Dermis blood vessel endothelial cell (primary cell): ENCODE data around the gene S100B. TPM values are rescaled to one million over a fixed set of nuclear protein-coding genes. Genes with fewer than 3 reads are reported as not detected.
A peak's percentile ranks its signal among the peaks of the same experiment; 100 is the strongest.
"Not testable (repeated sequence)": the region's sequence is repeated elsewhere in the genome, so short reads cannot be mapped to it uniquely, and the experiment has no call there.

ENCODE experiments used
- DNase-seq: peaks from one replicate; pipeline ENCODE4 v3.0.0; 2010
- total RNA-seq: library from RNA; depleted of rRNA; stranded (reverse); fragments of >200 nt; gene quantifications from 2 replicates; pipeline ENCODE4 v1.2.3, GENCODE V29; 2014

Gene S100B
- total RNA-seq = not detected in 2 replicates

DNA sequence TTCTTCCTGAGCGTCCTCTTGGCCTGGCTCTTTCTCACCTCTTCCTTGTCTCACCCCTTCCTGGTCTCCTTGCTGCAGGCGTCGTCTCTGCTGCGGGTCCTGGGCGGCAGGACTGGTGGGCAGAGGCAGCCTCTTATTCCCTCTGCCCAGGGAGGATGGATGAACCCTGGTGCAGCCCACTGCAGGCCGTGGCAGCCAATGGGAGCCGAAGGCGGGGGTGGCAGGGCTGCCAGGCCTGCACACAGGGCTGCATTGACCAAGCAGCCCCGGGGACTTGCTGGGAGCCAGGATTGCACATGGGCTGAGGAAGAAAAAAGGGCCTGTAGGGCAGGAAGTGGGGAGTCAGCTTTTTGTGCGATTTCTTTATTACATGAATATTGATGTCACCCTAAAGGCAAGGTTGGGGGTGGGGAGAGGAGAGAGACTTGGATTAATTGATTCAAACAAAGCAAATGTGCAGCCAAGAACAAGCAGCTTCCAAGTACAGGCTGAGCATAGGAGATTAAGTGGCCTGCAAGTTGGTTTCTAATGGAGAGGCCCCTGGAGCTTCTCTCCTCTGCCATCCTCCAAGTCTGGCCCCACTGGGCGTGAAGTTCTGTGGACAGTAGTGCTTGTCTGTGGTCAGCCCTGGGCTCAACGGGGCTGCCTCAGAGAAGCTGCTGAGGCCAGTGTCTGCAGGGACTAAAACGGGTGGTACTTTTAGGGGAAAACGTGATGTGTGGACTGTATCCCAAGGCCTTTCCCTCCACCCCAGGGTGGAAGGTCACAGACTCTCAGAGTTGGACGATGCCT lies at the start of gene S100B:
TSS of gene S100B (minus strand) at position 108 of the 792 bp plus-strand sequence. CDS start 2,667 bp downstream, outside the sequence.
- no peak for DNase-seq

- DNase-seq = no peak
These were observed 46.2 kb upstream of the S100B start for GRCh38 chr21:46651121-46651520.

DNA sequence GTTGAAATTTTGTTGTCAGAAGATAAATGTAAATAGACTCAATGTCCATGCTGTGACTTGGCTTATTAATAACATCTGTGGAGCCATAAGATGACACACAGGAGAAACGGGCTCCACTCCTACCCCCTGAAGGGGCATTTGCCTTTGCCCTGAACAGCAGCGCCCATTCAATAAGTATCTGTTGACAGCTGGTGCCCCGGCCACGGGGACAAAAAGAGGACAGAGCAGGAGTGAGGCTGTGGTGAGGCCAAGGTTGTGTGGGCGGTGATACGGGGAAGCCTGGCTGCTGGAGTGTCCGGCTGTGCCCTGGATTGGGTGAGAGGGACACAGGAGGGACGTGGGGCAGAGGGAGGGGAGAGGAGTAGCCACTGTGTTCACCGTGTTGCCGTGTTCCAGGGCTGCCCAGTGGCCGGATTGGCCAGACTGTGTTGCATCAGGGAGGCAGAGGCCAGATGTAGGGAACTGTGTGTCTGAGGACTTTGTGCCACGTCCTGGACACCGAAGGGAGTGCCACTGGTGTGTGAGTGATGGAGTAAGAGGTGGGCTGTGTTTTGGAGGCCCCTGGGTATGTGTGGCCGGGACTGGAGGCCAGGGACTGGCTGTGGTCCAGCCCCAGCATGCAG lies 45.7 kb upstream of the S100B start:
- DNase-seq = no peak

GRCh38 chr21:46649356-46649755 lies 44.5 kb upstream of the S100B start:
- DNase-seq = no peak

GRCh38 chr21:46648539-46648938 lies 43.7 kb upstream of the S100B start:
- no peak for DNase-seq

- DNase-seq = no peak
These were observed 41.8 kb upstream of the S100B start for GRCh38 chr21:46646541-46647154.

DNA sequence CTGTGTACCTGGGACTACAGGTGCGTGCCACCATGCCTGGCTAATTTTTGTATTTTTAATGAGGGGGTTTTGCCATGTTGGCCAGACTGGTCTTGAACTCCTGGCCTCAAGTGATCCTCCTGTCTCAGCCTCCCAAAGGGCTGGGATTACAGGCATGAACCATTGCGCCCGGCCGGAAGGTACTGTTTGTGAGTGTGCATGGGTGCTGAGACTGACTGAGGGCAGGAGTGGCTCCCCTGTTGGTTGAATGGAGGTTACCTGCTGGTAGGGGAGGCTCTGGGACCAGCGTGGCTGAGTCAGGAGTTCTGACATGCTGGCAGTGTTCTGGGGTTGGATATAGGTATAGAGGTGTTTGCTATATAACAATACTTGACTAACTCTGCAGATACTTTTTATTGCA lies 41.0 kb upstream of the S100B start:
- no peak for DNase-seq

DNA sequence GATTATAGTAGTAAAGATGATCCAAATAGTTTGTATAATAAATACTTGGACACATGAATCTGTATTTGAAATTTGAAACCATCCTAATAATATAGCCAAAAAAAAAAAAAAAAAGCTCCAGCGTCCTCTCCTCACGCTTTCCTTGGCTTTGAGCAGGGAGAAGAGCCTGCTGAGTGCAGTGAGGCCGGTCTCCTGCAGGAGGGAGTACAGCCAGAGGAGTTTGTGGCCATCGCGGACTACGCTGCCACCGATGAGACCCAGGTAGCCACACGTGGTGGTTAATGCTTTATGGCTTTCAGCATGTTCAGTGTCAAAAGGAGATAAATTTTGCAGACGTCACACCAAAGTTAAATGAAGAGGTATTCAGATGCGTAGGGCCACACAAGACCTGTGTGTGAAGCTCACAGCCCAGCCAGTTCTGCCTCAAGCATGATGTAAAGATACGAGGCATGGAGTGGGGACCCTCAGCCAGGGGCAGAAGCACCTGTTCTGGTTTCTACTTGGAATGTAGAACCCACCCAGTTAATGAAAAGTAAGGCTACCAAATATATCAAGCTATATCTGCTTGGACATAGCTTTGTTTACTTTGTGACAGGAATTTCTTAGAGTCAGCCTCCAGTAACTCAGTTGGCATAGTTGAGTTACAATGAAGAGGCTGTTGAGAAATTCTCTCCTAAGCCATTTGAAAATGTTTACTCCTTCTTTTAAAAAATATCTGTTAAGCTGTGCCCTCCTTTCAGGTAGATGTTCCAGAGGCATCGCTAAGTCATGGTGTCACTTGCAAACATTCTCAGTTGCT lies 38.7 kb upstream of the S100B start:
- no peak for DNase-seq

DNA sequence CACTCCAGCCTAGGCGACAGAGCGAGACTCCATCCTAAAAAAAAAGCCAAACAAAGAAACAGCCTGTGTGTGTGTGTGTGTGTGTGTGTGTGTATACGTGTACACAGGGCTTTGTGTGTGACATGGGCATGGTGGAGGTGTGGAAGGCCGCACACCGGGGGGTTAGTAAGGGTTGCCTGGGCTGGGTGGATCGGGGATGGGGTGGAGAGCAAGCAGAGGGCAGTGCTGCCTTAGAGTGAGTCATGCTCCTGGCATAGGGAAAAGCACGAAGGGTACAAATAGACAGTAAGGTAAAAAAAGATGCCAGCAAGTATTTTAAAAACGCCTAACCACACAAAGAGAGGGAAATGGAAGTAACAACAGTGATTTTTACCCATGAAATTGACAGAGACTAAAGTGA lies 36.8 kb upstream of the S100B start:
- DNase-seq = no peak

- peak; percentile 50 for DNase-seq
These were observed 34.9 kb upstream of the S100B start for GRCh38 chr21:46639489-46640386.

- peak; percentile 15 for DNase-seq
These were observed 33.3 kb upstream of the S100B start for GRCh38 chr21:46637952-46638746.

GRCh38 chr21:46636550-46637285 lies 31.8 kb upstream of the S100B start:
- DNase-seq = peak; percentile 22

- DNase-seq = no peak
These were observed 31.3 kb upstream of the S100B start for GRCh38 chr21:46636181-46636512.

DNA sequence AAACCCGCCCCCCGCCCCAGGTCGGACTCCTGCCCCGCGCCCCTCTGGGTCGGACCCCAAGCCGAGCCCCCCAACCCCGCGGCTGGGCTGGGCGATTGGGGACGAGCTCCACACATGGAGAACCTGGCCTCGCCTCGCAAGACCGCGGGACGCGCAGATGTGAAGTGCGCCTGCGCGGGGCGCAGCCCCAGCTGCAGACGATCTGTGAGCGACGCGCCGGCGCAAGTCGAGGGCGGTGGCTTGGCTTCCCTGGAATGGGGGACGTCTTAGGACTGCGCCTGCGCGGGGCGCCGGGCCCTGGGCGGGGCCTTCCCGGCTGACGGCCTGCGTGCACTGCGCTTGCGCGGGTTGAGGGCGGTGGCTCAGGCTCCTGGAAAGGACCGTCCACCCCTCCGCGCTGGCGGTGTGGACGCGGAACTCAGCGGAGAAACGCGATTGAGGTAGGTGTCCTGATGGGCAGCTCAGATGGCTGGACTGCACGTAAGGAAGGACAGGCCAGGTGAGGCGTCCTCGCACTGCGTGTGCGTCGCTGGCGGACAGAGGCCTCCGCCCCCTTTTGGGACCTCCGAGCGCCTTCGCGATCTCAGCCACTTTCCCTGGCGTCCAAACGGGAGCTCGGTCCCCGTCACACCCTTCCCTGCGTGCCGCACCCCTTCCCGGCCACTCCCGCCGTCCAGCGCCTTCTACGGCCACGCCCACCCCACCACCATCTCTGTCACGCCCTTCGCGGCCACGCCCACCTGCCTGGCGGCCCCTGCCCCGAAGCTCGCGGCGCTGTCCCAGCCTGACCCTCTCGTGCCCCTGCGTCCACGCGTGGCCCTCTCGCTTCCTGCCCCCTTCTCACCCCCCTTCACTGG lies 30.7 kb upstream of the S100B start, which contains the start of gene PRMT2:
TSS of gene PRMT2 (plus strand) at position 351 of the 857 bp plus-strand sequence. CDS start 1,278 bp downstream, outside the sequence.
- DNase-seq = peak; percentile 97

DNA sequence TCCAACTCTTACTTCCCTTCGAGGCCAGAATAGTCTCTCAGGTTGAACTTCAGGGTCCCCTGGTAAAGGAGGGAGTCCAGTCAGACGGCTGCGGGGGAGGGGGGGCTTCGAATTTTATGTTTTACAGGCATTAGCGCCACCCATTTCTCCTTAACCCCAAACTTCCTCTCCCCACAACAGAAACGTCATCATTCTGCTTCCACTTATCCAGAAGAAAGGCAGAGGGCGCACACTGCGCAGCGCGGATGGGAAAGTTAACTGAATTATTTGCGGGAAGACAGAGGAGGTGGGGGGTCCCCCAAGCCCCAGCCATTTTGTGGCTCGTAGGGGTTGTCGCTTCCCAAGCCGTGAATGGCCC lies 30.1 kb upstream of the S100B start:
- peak; percentile 90 for DNase-seq

DNA sequence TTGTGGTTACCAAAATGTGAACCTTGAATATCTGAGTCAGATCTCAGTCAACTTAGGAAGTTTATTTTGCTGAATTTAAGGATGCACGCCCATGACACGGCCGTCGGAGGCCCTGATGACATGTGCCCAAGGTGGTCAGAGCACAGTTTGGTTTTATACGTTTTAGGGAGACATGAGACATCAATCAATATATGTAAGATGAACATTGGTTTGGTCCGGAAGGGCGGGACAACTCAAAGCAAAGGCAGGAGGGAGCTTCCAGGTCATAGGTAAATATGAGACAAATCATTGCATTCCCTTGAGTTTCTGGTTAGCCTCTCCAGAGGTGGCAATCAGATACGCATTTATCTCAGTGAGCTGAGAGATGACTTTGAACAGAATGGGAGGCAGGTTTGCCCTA lies 29.5 kb upstream of the S100B start:
- DNase-seq = no peak

DNA sequence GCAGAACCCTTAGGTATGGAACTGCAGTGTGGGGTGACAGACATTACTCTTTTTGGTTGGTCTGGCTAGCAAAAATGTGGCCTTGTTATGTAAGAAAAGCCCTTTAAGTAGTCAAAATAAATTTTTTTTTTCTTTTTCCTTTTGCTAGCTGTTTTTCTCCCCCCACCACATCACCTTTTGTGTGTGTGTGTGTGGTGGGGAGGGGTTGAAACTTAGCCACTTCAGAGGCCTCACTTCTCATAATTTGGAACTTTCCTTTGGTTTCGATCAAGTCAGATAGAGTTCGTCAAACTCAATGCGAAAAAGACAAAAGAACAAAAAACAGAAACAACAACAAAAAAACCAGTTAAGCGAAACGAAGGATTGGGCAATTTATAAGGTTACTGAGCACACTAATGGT lies 28.7 kb upstream of the S100B start:
- DNase-seq = no peak

DNA sequence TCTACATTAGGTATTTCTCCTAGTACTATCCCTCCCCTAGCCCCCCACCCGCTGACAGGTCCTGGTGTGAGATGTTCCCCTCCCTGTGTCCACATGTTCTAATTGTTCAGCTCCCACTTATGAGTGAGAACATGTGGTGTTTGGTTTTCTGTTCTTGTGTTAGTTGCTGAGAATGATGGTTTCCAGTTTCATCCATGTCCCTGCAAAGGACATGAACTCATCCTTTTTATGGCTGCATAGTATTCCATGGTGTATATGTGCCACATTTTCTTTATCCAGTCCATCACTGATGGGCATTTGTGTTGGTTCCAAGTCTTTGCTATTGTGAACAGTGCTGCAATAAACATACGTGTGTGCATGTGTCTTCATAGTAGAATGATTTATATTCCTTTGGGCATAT lies 26.0 kb upstream of the S100B start:
- DNase-seq = not testable (repeated sequence)

DNA sequence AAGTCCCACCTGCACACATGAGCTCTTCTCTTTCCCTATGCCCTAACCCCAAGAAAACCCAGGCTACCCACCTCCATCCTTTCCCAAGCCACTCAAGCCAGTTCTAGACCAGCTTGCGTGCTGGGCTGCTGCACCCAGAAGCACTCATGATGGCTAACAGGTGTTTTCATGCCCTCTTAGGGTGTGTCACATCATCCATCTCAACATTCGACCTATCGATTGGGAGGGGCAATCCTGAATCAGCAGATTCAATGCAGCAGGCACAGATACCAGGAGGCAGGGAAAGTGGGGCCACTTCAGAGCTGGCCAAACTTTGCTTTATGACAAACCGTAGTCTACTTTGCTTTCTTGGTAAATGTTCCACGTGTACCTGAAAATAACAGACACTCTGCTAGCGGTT lies 24.0 kb upstream of the S100B start:
- no peak for DNase-seq
